22Rv1 (cell line): Measurements from ENCODE around the gene DKC1.

Experiments used
- H3K27ac ChIP-seq: fragments of 450-650 bp; 2 replicates; pipeline ENCODE4 v1.5.1; 2017
- CTCF ChIP-seq: fragments of 450-650 bp; IDR thresholded peaks from 2 replicates; pipeline ENCODE4 v1.5.1; 2017; ENCODE audit warnings: mild to moderate bottlenecking
- ZFX ChIP-seq: fragments of 450-650 bp; IDR thresholded peaks from 2 replicates; pipeline ENCODE4 v1.6.1; 2017; ENCODE audit warnings: antibody characterized with exemption, borderline replicate concordance

Gene DKC1

GRCh38 chrX:154800478-154801210 lies 38.0 kb downstream of the DKC1 start:
- TF ChIP-seq ZFX (no peak), CTCF (no peak)
- H3K27ac ChIP-seq = peak overlapping the region; percentile 83

- TF ChIP-seq ZFX (no peak), CTCF (no peak)
- no peak overlapping the region for H3K27ac ChIP-seq
These were observed 40.3 kb downstream of the DKC1 start for GRCh38 chrX:154802947-154803346.

- TF ChIP-seq ZFX (no peak), CTCF (no peak)
- H3K27ac ChIP-seq = 0 out of 2 replicates have a peak overlapping the region, but pooled peaks have one; percentile 26
These were observed 41.7 kb downstream of the DKC1 start for GRCh38 chrX:154804261-154804956.

DNA sequence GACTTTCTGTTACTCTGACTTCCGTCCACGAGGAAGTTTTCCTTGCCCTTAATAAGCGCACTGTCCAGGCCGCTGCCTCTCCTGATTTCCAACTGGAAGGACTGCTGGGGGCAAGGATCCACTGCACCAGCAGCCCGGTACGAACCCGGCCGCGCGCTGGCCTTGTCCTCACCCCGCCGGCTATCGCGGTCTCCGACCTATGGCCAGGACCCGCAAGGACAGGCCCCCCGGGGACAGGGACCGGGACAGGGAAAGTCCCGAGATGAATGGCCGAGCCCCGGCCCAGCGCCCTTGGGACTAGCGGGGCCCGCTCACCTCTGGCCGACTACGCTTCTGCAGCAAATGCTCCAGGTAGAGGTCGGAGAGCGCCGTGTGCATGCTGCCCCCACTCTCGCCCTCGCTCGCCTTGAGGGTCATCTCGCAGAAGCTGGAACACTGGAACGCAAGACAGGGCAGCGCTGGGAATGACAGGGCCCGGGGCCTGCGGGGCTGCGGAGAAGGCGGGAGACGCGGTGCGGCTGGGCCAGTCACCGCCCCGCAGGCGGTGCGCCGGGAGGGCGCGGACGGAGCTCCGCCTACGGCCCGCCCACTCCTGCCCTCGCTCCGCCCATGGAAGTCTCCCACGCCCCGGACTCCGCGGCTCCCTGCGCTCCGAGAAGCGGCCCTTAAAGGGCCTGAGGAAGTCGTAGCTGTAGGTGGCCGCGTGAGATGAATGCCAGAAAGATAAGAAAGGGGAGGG lies 42.5 kb downstream of the DKC1 start, which contains the start of gene MPP1:
TSS of gene MPP1 (minus strand) at position 529 of the 739 bp plus-strand sequence. CDS start at position 417, 112 bp downstream.
- TF ChIP-seq ZFX (no peak), CTCF (no peak)
- H3K27ac ChIP-seq = 0 out of 2 replicates have a peak within 1 kb of the TSS, but pooled peaks have one; percentile 26

GRCh38 chrX:154805696-154806091 lies 43.0 kb downstream of the DKC1 start:
- TF ChIP-seq CTCF (no peak), ZFX (no peak)
- no peak overlapping the region for H3K27ac ChIP-seq

DNA sequence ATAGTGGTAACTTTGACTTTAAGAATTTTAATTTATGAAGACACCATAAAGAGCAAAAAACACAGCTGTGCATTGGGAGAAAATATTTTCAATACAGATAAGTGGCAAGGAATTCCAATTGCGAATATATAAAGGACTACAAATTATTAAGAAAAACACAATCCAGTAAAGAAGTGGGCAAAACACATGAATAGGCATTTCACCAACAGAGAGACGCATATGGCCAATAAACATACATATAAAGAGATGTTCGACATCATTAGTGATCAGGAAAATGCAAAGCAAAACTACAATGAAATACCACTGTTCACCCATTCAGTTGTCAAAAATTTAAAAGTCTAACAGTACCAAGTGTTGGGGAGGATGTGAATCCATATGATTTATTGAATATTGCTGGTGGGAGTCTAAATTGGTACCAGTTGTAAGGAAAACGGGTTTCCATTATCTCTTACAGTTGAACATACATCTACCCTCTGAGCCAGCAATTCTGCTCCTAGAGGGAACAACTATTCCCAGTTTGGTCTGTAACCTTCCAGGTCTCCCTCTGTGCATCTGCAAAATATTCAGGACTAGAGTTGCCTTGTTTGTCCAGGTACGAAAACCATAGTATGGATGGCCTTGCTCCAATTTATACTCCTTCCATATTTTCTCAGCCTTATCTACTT lies 44.3 kb downstream of the DKC1 start:
- no peak overlapping the region for H3K27ac ChIP-seq
- TF ChIP-seq ZFX = no peak
- TF ChIP-seq CTCF = no peak
